ENCODE results near the gene SERINC1.
"Not testable (repeated sequence)": the region's sequence is repeated elsewhere in the genome, so short reads cannot be mapped to it uniquely, and the experiment has no call there.

SERINC1 gene

DNA sequence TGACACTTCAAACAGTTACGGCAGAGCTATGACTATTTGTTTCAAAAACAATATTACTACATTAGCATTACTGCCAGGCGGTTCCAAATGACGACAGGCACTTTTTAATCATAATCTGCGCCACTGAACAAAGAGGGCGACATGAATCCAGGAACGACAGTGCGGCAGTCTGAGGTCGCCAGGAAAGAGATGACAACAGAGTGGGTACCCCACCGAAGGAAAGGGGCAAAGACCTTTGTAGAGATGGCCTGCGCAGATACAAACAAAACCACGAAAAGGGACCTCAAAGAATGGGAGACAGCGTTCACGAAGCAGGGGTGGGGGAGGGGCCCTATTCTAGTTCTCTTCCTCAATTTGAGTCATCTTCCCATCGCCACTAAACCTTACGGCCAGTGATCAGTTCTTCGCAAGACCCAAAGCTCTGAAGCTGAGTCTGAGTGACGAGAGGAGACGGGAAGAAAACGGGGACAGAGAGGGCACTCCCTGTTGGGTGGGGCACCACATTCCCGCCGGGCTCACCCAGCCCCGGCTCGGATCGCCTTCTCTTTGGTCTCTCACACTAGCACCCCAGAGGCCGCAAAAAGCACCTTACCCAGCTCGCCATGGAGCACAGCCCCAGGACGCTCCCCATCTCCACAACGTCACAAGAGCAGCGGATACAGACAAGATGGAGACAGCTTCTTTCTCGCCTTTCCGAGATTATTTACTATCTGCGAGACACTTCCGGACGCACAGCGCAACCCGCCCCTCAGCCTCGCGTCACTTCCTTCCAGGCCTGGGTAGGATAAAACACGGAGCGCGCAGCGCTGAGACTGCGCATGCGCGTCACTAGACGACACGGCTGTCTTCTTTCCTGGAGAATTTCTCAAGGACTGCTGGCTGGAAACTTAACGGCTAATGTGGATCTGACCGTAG is at the start of gene SERINC1:
Gene SERINC1 (minus strand): TSS at position 701 of the 915 bp plus-strand sequence. CDS start 70 bp downstream, at position 631.
- DNase-seq: peak; percentile 94

DNA sequence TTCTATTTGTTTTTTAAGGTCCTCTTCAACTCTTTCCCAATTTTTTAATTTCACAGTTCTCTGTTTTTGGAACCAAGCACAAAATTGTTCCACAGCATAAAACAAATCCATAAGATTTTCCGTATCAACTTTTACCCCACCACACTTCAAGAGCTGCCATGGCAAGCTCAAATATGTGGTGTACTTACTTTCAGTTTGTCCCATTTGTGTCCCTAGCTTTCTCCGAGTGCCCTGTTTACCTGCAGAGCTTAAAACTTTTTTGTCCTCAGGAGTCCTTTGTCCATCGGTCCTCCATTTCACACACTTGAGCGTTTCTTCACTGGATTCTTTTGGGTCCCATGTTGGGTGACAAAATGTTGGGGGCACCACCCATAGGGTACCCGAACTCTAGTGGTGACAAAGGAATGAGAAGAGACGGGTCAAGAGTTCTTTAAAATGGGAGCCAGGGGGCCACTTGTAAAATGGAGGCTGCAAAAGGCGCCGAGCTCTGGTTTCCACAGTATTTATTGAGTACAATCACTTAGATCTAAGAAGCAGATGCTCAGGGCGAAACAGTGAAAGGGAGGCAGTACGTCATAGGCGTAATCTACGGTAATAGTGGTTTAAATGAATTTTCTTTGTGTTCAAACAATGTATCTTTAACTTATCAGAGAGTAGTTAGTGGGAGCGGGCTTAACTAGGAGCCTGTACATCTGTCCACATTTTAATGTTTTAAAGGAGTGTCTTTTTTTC is 39.8 kb upstream of the SERINC1 start:
- DNase-seq: no peak

DNA sequence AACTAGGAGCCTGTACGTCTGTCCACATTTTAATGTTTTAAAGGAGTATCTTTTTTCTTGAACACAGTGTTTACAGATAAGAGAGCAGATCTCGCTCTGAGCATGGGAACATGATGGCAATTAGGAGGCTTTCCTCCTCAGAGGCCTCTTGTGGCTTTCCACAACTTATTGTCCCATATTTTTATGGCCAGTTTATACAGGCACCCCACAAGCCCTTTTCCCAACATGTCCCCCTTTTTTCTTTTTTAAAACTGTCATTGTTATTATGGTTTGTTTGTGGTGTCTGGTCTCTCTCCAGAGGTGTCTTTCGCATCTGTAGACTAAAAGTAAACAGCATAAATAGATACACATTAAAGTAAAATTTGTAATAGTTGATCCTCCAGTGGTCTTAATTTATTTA is 33.6 kb upstream of the SERINC1 start:
- DNase-seq: not testable (repeated sequence)

DNA sequence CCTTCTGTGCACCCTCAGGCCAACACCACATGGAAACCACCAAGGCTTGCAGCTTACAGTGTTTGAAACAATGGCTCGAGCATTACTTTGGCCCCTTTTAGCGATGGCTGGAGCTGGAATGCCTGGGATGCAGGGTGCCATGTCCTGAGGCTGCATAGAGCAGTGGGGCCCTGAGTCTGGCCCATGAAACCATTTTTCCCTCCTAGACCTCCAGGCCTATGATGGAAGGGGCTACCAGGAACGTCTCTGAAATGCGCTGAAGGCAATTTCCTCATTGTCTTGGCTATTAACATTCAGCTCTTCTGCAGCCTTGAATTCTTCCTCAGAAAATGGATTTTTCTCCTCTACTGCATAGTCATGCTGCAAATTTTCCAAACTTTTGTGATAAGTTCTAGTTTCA is 29.9 kb upstream of the SERINC1 start:
- no peak for DNase-seq

DNA sequence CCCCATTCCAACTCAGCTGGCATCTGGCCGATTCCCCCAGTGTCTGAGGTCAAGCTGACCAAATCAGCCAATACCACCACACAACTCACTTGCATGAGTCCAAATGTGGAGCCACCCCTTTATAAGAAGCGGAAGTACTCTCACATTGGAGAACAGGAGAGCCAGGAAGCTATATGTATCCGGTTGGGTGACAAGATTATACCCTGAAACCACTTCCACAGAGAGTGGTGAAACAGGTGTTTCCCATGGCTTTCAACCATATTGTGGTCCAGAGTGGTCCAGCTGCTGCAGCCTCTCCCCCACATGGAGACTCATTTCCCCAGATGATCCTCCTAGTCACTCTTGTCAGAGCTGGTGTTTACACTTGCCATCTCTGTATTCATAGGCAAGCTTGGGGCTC is 24.0 kb upstream of the SERINC1 start:
- DNase-seq: no peak

DNA sequence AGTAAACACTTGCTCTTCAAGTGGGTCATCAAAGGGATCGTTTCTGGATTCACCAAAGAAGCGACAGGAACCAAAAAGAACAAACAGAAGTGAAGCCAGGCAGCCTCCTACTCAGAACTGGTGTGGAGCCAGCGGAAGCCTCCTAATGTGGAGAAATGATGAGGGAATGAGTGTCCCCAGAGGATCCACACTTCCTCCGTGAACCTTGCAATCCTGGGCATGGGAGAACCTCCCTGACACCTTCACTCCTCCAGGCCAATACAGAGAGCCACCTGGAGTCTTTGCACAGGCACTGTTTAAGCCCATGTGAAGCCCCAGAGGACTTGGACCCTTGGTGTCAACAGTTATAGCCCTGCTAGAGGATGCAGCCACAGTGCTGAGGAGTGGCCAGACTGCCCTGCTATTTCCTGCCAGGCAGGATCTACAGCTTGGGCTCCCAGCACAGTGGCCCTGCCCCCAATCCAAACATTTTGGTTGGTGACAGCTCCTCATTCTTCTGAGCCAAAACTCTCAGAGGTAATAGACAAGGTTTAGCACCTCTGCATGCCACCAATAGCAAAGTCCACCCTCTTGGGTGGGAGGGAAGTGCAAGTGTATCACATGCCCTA is 23.2 kb upstream of the SERINC1 start:
- no peak for DNase-seq

GRCh38 chr6:122491919-122492555 is 20.4 kb upstream of the SERINC1 start:
- peak; percentile 58 for DNase-seq

DNA sequence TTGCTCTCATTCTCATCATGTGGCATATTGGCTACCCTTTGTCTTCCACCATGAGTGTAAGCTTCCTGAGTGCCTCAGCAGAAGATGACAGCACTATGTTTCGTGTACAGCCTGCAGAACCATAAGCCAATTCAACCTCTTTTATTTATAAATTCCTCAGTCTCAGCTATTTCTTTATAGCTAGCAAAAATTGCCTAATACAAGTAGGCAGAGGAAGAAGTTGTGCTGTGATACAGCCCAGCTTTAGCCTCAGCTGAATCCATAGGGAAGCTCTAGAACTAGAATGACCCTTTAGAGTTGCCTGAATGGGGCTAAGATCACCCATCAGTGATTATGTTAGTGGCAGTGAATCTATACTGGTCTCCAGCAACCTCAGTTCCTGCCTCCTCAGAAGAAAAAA is 19.0 kb upstream of the SERINC1 start:
- DNase-seq: no peak

GRCh38 chr6:122484760-122485159 is 13.2 kb upstream of the SERINC1 start:
- DNase-seq: no peak

DNA sequence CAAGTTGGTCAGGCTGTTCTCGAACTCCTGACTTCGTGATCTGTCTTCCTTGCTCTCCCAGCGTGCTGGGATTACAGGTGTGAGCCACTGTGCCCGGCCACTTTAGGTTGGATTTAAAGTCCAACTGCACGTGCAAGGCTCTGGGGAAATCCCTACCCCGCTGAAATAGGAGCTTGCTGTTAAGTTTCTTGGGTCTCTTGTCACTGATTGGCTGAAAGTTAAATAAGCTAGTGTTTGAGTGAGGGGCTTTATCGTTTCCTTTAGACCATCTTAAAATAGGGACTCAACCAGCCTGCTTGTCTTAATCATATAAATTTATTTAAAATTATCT is 11.1 kb upstream of the SERINC1 start:
- DNase-seq: no peak

DNA sequence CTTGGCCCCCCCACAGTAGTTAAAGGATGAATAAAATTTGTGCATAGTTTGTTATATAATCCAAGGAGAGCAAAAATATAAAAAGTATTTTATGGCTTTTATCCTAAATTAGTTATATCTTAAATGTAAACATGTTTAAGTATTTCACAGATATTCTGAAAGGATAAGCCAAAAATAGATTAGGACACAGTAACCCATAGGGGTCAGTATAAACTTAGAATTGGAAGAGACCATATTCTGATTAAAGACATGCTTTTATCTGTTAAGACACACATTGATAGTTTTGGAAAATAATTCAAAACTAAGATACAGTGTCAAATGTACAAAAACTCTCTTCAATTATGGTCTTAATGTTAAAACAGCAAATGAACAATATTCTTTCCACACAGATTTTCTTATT is 4.5 kb upstream of the SERINC1 start:
- DNase-seq: peak; percentile 5

DNA sequence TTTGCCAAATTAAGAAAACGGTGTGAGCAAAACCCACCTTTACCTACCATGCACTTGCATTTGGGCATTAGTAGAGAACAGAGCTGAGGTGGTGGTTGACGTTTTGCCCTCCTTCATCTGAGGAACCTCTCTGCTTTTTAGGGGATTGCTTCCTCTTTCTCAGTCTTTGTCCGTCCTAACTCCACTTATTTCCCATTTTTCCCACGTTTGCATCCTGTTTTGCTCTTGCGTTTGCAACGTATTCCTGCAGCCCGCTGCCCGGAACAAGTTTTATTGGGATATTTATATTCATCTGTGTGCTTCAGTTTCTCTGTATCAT is 374 bp upstream of the SERINC1 start:
- no peak for DNase-seq

- DNase-seq: no peak
These were observed 9.7 kb downstream of the SERINC1 start for GRCh38 chr6:122461885-122462284.

GRCh38 chr6:122459865-122460416 is 11.7 kb downstream of the SERINC1 start:
- not testable (repeated sequence) for DNase-seq

DNA sequence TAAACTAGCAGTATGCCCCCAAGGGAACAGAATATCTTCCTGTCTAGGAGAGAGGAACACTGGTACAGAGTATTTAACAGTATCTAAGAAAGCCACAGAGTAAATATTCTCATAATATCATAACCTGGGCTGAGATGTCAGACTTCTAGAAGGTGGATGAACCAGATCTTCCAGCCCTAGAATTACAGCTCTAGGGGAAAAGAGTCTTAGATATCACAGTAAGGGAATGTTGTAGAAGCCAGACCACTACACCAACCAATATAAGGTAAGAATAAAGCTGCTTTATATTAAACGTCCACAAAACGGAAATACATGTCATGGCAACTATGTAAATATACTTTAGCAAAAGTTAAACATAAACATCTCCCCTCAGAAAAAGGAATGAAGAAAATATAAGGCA is 12.4 kb downstream of the SERINC1 start:
- DNase-seq: no peak

DNA sequence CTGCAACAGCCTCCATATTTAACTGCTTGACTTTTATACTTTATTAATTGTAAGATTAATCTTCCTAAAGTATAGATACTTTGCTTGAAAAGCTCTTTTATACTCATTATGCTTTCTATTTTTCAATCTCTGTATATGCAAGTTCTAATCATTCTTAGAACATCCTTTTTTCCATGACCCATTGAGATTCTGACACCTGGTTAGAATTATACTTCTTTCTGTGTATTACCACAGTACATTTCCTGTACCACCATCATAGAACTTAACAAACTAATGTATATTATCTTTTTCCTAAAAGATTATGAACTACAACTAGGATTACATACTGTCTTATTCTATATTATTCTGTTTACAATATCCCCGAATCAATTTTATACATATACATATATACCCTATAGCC is 13.5 kb downstream of the SERINC1 start:
- DNase-seq: no peak

DNA sequence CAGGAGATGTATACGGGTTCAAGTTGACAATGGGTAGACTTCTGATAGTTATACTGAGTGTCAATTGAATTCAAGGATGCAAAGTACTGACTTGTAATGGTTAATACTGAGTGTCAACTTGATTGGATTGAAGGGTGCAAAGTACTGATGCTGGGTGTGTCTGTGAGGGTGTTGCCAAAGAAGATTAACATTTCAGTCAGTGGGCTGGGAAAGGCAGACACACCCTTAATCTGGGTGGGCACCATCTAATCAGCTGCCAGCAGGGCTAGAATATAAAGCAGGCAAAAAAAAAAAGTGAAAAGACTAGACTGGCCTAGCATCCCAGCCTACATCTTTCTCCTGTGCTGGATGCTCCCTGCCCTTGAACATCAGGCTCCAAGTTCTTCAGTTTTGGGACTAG is 16.5 kb downstream of the SERINC1 start:
- DNase-seq: not testable (repeated sequence)

- no peak for DNase-seq
These were observed 16.9 kb downstream of the SERINC1 start for GRCh38 chr6:122454673-122455072.

GRCh38 chr6:122452509-122452908 is 19.1 kb downstream of the SERINC1 start:
- DNase-seq: no peak

DNA sequence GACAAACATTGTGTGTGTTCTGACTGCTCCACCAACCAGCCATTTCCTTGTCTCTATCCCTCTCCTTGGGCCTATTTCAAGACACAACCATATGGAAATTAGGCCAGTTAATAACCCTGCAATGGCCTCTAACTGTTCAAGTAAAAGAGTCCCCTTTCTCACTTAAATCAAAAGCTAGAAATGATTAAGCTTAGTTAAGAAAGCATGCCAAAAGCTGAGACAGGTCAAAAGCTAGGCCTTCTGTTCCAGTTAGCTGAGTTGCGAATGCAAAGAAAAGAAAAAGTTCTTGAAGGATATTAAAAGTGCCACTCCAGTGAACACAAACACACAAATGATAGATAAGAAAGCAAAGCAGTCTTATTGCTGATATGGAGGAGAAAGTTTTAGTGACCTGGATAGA is 22.5 kb downstream of the SERINC1 start:
- no peak for DNase-seq

DNA sequence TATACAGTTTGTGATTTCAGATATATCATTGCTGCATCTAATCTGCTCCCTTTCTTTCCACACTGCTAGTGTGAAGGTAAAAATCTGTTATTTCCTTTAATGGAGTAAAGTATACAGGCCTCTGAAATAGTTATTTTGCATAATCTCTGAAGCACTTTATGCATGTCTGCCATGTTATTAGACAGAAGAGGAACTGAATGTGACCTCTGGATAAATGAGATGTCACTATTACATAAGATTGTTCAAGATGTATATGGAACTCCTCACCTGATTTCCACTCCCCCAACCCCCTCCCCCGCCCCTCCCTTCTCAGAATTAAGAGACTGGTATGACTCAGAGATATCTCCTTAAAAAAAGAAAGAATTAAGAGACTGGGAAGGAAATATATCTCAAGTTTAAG is 26.3 kb downstream of the SERINC1 start:
- no peak for DNase-seq

DNA sequence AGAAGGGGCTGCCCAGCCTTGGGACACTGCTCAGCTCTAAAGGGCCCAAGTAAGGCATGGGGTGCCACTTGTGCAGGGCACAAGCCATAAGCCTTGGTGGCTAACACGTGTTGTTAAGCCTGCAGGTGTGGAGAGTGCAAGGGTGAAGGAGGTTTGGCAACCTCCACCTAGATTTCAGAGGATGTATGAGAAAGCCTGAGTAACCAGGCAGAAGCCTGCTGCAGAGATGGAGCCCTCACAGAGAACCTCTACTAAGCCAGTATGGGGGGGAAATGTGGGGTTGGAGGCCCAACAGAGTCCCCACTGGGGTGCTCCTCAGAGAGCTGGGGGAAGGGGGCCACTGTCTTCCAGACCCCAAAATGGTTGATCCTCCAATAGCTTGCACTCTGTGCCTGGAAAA is 32.6 kb downstream of the SERINC1 start:
- no peak for DNase-seq

DNA sequence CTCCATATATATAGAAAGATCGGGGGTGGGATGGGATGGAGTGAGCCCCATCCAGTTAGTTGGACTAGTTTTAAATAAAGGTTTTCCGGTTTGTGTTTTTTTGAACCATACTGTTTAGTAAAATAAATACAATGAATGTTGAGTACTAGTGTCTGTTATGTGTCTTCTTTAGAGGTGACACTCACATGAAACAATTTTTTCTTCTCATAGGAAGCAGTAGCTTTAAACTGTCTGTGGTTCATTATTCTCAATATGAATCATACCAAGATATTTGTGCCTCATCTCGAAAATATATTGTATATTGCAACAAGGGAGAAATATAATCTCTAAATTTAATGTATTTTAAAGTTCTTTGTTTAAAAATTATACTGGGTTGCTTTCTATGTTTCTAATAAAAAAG is 38.8 kb downstream of the SERINC1 start:
- DNase-seq: peak; percentile 6

All from fibroblast of skin of right quadriceps (primary cell).